ENCODE results near the gene EIF2AK3. TPM values are rescaled to one million over a fixed set of nuclear protein-coding genes. Genes with fewer than 3 reads are reported as not detected.

The EIF2AK3 gene
- total and polyA plus RNA-seq, 2 of the 13 experiments (the other 11 are each of a cell fraction or from before 2014, with no cell fraction given), result 10.3 to 30.6 TPM

- TF ChIP-seq ZHX2 (IDR thresholded peaks at IDR 0.05; ENCODE audit: low read depth), result peak; percentile 79
- TF ChIP-seq ZHX2 (CRISPR knock-in tag; IDR thresholded peaks at IDR 0.05; ENCODE audit: borderline replicate concordance), result no peak
- TF ChIP-seq SATB2 (CRISPR knock-in tag; IDR thresholded peaks at IDR 0.05), result no peak
- TF ChIP-seq, protein P1, sequence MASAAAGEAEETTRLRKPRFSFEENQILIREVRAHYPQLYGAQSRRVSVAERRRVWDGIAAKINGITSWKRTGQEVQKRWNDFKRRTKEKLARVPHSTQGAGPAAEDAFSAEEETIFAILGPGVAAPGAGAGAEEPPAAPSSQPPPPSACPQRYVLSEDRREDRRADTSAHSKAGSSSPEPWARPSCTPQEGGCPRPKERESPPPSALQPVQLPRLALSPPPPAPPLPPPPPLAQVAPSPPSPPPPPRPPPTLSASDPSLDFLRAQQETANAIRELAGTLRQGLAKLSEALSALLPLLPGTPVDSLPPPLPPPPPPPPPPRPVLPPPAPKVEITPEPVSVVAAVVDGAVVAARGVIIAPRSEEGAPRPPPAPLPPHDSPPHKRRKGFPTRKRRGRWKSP (CRISPR knock-in tag; IDR thresholded peaks at IDR 0.05), result 0 out of 2 replicates have a peak, but pooled peaks have one; percentile 1
- peak; percentile 76 for TF ChIP-seq RFXANK (CRISPR knock-in tag; IDR thresholded peaks at IDR 0.05)
- no peak for TF ChIP-seq ZNF557 (CRISPR knock-in tag; IDR thresholded peaks at IDR 0.05)
- TF ChIP-seq, protein P2, sequence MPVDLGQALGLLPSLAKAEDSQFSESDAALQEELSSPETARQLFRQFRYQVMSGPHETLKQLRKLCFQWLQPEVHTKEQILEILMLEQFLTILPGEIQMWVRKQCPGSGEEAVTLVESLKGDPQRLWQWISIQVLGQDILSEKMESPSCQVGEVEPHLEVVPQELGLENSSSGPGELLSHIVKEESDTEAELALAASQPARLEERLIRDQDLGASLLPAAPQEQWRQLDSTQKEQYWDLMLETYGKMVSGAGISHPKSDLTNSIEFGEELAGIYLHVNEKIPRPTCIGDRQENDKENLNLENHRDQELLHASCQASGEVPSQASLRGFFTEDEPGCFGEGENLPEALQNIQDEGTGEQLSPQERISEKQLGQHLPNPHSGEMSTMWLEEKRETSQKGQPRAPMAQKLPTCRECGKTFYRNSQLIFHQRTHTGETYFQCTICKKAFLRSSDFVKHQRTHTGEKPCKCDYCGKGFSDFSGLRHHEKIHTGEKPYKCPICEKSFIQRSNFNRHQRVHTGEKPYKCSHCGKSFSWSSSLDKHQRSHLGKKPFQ (CRISPR knock-in tag; IDR thresholded peaks at IDR 0.05; ENCODE audit: insufficient replicate concordance), result peak; percentile 18
- TF ChIP-seq IRX3 (CRISPR knock-in tag; IDR thresholded peaks at IDR 0.05; ENCODE audit: borderline replicate concordance, low read depth), result 0 out of 2 replicates have a peak, but pooled peaks have one; percentile 53
- no peak for TF ChIP-seq ZNF597 (CRISPR knock-in tag; IDR thresholded peaks at IDR 0.05)
- TF ChIP-seq SUZ12 (IDR thresholded peaks at IDR 0.05; ENCODE audit: low read depth, low read length), result no peak
- TF ChIP-seq, protein P3, sequence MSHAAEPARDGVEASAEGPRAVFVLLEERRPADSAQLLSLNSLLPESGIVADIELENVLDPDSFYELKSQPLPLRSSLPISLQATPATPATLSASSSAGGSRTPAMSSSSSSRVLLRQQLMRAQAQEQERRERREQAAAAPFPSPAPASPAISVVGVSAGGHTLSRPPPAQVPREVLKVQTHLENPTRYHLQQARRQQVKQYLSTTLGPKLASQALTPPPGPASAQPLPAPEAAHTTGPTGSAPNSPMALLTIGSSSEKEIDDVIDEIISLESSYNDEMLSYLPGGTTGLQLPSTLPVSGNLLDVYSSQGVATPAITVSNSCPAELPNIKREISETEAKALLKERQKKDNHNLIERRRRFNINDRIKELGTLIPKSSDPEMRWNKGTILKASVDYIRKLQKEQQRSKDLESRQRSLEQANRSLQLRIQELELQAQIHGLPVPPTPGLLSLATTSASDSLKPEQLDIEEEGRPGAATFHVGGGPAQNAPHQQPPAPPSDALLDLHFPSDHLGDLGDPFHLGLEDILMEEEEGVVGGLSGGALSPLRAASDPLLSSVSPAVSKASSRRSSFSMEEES (CRISPR knock-in tag; IDR thresholded peaks at IDR 0.05), result peak; percentile 85
- no peak for TF ChIP-seq ZNF180 (CRISPR knock-in tag; IDR thresholded peaks at IDR 0.05; ENCODE audit: borderline replicate concordance, low read depth)
- peak; percentile 97 to 98 for TF ChIP-seq POLR2A (IDR thresholded peaks at IDR 0.05; ENCODE audit: insufficient read depth in 1 of 2, low read depth in 2 of 2, low read length in 2 of 2)
- TF ChIP-seq, protein P4, sequence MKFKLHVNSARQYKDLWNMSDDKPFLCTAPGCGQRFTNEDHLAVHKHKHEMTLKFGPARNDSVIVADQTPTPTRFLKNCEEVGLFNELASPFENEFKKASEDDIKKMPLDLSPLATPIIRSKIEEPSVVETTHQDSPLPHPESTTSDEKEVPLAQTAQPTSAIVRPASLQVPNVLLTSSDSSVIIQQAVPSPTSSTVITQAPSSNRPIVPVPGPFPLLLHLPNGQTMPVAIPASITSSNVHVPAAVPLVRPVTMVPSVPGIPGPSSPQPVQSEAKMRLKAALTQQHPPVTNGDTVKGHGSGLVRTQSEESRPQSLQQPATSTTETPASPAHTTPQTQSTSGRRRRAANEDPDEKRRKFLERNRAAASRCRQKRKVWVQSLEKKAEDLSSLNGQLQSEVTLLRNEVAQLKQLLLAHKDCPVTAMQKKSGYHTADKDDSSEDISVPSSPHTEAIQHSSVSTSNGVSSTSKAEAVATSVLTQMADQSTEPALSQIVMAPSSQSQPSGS (CRISPR knock-in tag; IDR thresholded peaks at IDR 0.05), result no peak; the same call in 1 of the 2 replicates
- no peak; the same call in 1 of the 2 replicates for TF ChIP-seq ZSCAN9 (CRISPR knock-in tag; IDR thresholded peaks at IDR 0.05; ENCODE audit: borderline replicate concordance)
- no peak for TF ChIP-seq ZNF569 (CRISPR knock-in tag; IDR thresholded peaks at IDR 0.05; ENCODE audit: borderline replicate concordance)
Observed at GRCh38 chr2:88627856-88628570, 749 bp upstream of the EIF2AK3 start (continued).
